GM19438 (cell line): ENCODE results near the gene SPCS1.
"Not testable (repeated sequence)": the region's sequence is repeated elsewhere in the genome, so short reads cannot be mapped to it uniquely, and the experiment has no call there.

Source experiments
- ATAC-seq: cut with Tn5 transposase; IDR thresholded peaks from one replicate; pipeline ENCODE4 v1.9.1; 2021; ENCODE audit warnings: low read depth; ENCODE audit not compliant: unreplicated experiment

SPCS1 gene

GRCh38 chr3:52705688-52706686, at the start of gene SPCS1, which contains the start of gene GLT8D1:
Gene SPCS1, plus strand, starts transcription at chr3:52706106. Its CDS starts 141 bp downstream, at chr3:52706247.
Gene GLT8D1, minus strand, starts transcription at chr3:52705791. Its CDS starts 5,331 bp downstream, at chr3:52700460.
- ATAC-seq: peak; percentile 82

GRCh38 chr3:52660046-52660445, 45.9 kb upstream of the SPCS1 start:
- no peak for ATAC-seq

- ATAC-seq: no peak
Measured at GRCh38 chr3:52663098-52663497, 42.8 kb upstream of the SPCS1 start.

- ATAC-seq: peak; percentile 78
Measured at GRCh38 chr3:52670621-52671521, 35.0 kb upstream of the SPCS1 start.

GRCh38 chr3:52671676-52672075, 34.2 kb upstream of the SPCS1 start:
- ATAC-seq: no peak

- ATAC-seq: not testable (repeated sequence)
Measured at GRCh38 chr3:52676201-52676600, 29.7 kb upstream of the SPCS1 start.

GRCh38 chr3:52678265-52679198, 27.4 kb upstream of the SPCS1 start:
- ATAC-seq: no peak

GRCh38 chr3:52679199-52679538, 26.7 kb upstream of the SPCS1 start:
- no peak for ATAC-seq

- no peak for ATAC-seq
Measured at GRCh38 chr3:52679811-52680210, 26.1 kb upstream of the SPCS1 start.

- no peak for ATAC-seq
Measured at GRCh38 chr3:52681596-52681995, 24.3 kb upstream of the SPCS1 start.

GRCh38 chr3:52682016-52682415, 23.9 kb upstream of the SPCS1 start:
- no peak for ATAC-seq

- no peak for ATAC-seq
Measured at GRCh38 chr3:52683611-52684010, 22.3 kb upstream of the SPCS1 start.

- ATAC-seq: no peak
Measured at GRCh38 chr3:52684184-52684583, 21.7 kb upstream of the SPCS1 start.

- peak; percentile 61 for ATAC-seq
Measured at GRCh38 chr3:52685285-52685708, 20.6 kb upstream of the SPCS1 start.

GRCh38 chr3:52685709-52686691, 19.9 kb upstream of the SPCS1 start, which contains the start of the genes GNL3 and PBRM1:
Gene GNL3, plus strand, starts transcription at chr3:52686032. Its CDS starts 61 bp downstream, at chr3:52686093.
Gene PBRM1, minus strand, starts transcription at chr3:52685913.
- ATAC-seq: peak; percentile 71

GRCh38 chr3:52688266-52688665, 17.6 kb upstream of the SPCS1 start:
- no peak for ATAC-seq

GRCh38 chr3:52689151-52689550, 16.8 kb upstream of the SPCS1 start:
- ATAC-seq: no peak

GRCh38 chr3:52690560-52690959, 15.3 kb upstream of the SPCS1 start:
- ATAC-seq: no peak

GRCh38 chr3:52693071-52693470, 12.8 kb upstream of the SPCS1 start:
- ATAC-seq: no peak
